ENCODE measurements around the gene OBP2B. TPM values are rescaled to one million over a fixed set of nuclear protein-coding genes. Genes with fewer than 3 reads are reported as not detected.
"Not testable (repeated sequence)": the region's sequence is repeated elsewhere in the genome, so short reads cannot be mapped to it uniquely, and the experiment has no call there.

The OBP2B gene
- total RNA-seq, 1 experiment from 2014 or later = not detected

DNA sequence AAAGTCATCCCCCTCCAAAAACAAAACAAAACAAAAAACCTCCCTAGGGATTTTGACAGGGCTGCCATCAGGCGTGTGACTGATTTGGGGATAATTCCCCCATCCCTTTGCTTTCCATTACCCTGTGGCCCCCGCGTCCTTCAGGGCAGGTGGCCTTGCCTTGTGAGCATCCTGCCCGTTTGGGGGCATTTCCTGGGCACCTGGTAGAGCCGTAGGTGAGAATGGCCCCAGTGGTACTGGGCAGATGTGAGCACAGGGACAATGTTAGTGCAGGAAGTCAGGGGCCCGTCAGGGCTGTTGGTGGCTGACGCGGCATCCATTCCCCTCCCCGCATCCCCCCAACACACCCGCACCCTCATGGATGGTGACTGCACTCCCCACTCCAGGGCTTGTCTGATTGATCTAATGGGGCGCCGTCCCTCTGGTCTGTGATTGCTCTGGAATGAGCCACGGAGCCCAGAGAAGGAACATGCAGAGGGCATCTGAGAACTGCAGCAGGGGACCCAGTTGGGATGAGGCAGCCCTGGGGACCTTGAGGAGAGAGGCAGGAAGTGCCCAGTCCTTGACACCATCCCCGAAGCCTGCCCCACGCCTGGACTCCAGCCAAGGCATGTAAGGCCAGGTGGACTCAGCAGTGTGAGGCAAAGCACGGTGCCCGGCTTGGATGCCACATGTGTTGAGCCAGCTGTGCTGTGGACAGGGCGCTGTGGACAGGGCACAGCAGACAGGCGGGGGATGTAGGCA lies 27.4 kb upstream of the OBP2B start:
- H3K36me3 ChIP-seq (ENCODE audit: control insufficient read depth, insufficient read depth, low read length); H3K27ac ChIP-seq (ENCODE audit: low read length); BruUV-seq (replicated peaks); intact Hi-C loops (cut with micrococcal nuclease; ENCODE audit: unreplicated experiment); CTCF ChIA-PET; H3K4me3 ChIP-seq (ENCODE audit: low read depth in 2 of 2, low read length in 2 of 2); H3K4me1 ChIP-seq (ENCODE audit: control insufficient read depth, insufficient read depth, low read length); H3K9me3 ChIP-seq (ENCODE audit: control insufficient read depth, insufficient read depth, low read depth, low read length); DNase-seq (ENCODE audit: low read depth, low spot score); H3K27me3 ChIP-seq (ENCODE audit: control insufficient read depth, insufficient read depth, low read length); in situ Hi-C loops (cut with HindIII; ENCODE audit: low pct_unique_long_range_greater_than_20kb, low sequenced_read_pairs); POLR2A ChIA-PET; ATAC-seq: not testable (repeated sequence)

DNA sequence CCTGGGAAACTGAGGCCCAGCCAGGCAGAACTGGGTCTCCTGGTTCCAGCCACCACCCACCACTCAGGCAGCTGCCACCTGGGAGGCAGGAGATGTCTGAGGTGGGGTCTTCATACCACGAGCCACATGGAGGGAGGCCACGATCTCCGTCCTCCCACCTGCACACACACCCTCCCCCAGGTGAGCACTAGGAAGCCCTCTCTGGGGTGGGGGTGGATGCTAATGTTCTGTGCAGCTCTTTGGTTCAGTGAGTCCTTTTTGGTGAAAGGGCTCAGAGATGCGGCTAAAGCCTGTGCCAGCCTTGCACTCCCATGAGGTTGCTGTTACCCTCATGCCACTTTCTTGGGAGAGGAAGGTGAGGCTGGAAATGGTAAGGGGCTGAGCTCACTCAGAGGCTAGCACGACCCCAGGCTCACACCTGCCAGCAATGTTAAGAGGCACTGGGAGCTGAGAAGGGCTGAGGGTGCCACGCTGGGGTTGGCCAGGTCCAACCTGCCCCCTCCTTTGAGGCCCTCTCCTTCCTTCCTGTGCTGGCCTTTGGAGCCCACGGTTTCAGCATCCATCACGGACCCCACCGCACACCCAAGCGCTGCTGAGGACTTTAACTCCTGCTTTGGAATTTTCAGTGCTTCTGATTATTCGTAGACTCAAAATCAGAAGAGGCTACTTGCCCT lies 26.6 kb upstream of the OBP2B start:
- BruUV-seq (replicated peaks) = no TSS peak
- TF ChIP-seq, protein P1, sequence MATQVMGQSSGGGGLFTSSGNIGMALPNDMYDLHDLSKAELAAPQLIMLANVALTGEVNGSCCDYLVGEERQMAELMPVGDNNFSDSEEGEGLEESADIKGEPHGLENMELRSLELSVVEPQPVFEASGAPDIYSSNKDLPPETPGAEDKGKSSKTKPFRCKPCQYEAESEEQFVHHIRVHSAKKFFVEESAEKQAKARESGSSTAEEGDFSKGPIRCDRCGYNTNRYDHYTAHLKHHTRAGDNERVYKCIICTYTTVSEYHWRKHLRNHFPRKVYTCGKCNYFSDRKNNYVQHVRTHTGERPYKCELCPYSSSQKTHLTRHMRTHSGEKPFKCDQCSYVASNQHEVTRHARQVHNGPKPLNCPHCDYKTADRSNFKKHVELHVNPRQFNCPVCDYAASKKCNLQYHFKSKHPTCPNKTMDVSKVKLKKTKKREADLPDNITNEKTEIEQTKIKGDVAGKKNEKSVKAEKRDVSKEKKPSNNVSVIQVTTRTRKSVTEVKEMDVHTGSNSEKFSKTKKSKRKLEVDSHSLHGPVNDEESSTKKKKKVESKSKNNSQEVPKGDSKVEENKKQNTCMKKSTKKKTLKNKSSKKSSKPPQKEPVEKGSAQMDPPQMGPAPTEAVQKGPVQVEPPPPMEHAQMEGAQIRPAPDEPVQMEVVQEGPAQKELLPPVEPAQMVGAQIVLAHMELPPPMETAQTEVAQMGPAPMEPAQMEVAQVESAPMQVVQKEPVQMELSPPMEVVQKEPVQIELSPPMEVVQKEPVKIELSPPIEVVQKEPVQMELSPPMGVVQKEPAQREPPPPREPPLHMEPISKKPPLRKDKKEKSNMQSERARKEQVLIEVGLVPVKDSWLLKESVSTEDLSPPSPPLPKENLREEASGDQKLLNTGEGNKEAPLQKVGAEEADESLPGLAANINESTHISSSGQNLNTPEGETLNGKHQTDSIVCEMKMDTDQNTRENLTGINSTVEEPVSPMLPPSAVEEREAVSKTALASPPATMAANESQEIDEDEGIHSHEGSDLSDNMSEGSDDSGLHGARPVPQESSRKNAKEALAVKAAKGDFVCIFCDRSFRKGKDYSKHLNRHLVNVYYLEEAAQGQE (IDR thresholded peaks at IDR 0.05; ENCODE audit: insufficient read depth in 1 of 2, low read depth in 2 of 2, low read length in 1 of 2) = no peak
- TF ChIP-seq POLR2AphosphoS5 (IDR thresholded peaks at IDR 0.05; ENCODE audit: low read depth, low read length) = no peak
- no peak for TF ChIP-seq CTCF (IDR thresholded peaks at IDR 0.05)
- no peak for TF ChIP-seq TCF7L2 (IDR thresholded peaks at IDR 0.05; ENCODE audit: low read depth, low read length)
- no peak for TF ChIP-seq SIN3A (IDR thresholded peaks at IDR 0.05; ENCODE audit: borderline replicate concordance, insufficient read depth, low read depth, low read length)
- no peak for ATAC-seq
- ChIA-PET POLR2A (no interaction called here), CTCF (no interaction called here)
- Histone ChIP-seq H3K27ac (ENCODE audit: low read length) (no peak overlapping the region), H3K27me3 (ENCODE audit: control insufficient read depth, insufficient read depth, low read length) (no peaks in the 10 kb centered on the region), H3K36me3 (ENCODE audit: control insufficient read depth, insufficient read depth, low read length) (no peaks in the 10 kb centered on the region), H3K9me3 (ENCODE audit: control insufficient read depth, insufficient read depth, low read depth, low read length) (no peaks in the 10 kb centered on the region), H3K4me3 (ENCODE audit: low read depth in 2 of 2, low read length in 2 of 2) (no peak overlapping the region), H3K4me1 (ENCODE audit: control insufficient read depth, insufficient read depth, low read length) (no peaks in the 10 kb centered on the region)
- intact Hi-C loops (cut with micrococcal nuclease; ENCODE audit: unreplicated experiment) = no loop called here
- in situ Hi-C loops (cut with HindIII; ENCODE audit: low pct_unique_long_range_greater_than_20kb, low sequenced_read_pairs) = no loop called here
- DNase-seq (ENCODE audit: low read depth, low spot score) = no peak

Data from Panc1 (cell line).